ENCODE data around the gene PROSER1. TPM values are rescaled to one million over a fixed set of nuclear protein-coding genes. Genes with fewer than 3 reads are reported as not detected.
"Not testable (repeated sequence)": the region's sequence is repeated elsewhere in the genome, so short reads cannot be mapped to it uniquely, and the experiment has no call there.

Gene PROSER1
- 7.3 TPM for total RNA-seq

- DNase-seq (ENCODE audit: low spot score), result peak; percentile 88
Observed at GRCh38 chr13:39037880-39038568, at the start of gene PROSER1, which contains the start of gene NHLRC3. PROSER1 (minus strand) TSS chr13:39038089; CDS start chr13:39037242, 847 bp downstream. NHLRC3 (plus strand) TSS chr13:39038456; CDS start chr13:39038640, 184 bp downstream.

GRCh38 chr13:39086251-39086945 lies 48.5 kb upstream of the PROSER1 start:
- DNase-seq (ENCODE audit: low spot score); ATAC-seq: not testable (repeated sequence)

More at GRCh38 chr13:39037880-39038568, at the start of gene PROSER1, which contains the start of gene NHLRC3:
- ATAC-seq, result peak; percentile 91

- ATAC-seq (no peak), DNase-seq (ENCODE audit: low spot score) (no peak)
Observed at GRCh38 chr13:39073983-39074382, 36.1 kb upstream of the PROSER1 start.

- ATAC-seq (no peak), DNase-seq (ENCODE audit: low spot score) (no peak)
Observed at GRCh38 chr13:39072842-39073241, 35.0 kb upstream of the PROSER1 start.

GRCh38 chr13:39062004-39062403 lies 24.1 kb upstream of the PROSER1 start:
- DNase-seq (ENCODE audit: low spot score) (no peak), ATAC-seq (no peak)

- ATAC-seq (no peak), DNase-seq (ENCODE audit: low spot score) (no peak)
Observed at GRCh38 chr13:39058040-39058439, 20.2 kb upstream of the PROSER1 start.

GRCh38 chr13:39056018-39056417 lies 18.1 kb upstream of the PROSER1 start:
- ATAC-seq (no peak), DNase-seq (ENCODE audit: low spot score) (no peak)

- no peak for ATAC-seq
Observed at GRCh38 chr13:39054112-39054511, 16.2 kb upstream of the PROSER1 start.

GRCh38 chr13:39052944-39053343 lies 15.1 kb upstream of the PROSER1 start:
- DNase-seq (ENCODE audit: low spot score), result no peak
- no peak for ATAC-seq

More at GRCh38 chr13:39054112-39054511, 16.2 kb upstream of the PROSER1 start:
- no peak for DNase-seq (ENCODE audit: low spot score)

GRCh38 chr13:39051157-39051556 lies 13.3 kb upstream of the PROSER1 start:
- peak; percentile 29 for ATAC-seq
- DNase-seq (ENCODE audit: low spot score), result no peak

GRCh38 chr13:39049274-39049673 lies 11.4 kb upstream of the PROSER1 start:
- DNase-seq (ENCODE audit: low spot score) (no peak), ATAC-seq (no peak)

GRCh38 chr13:39048806-39049205 lies 10.9 kb upstream of the PROSER1 start:
- DNase-seq (ENCODE audit: low spot score) (no peak), ATAC-seq (no peak)

GRCh38 chr13:39047560-39047959 lies 9.7 kb upstream of the PROSER1 start:
- ATAC-seq (no peak), DNase-seq (ENCODE audit: low spot score) (no peak)

- DNase-seq (ENCODE audit: low spot score), result no peak
- no peak for ATAC-seq
Observed at GRCh38 chr13:39044536-39044935, 6.6 kb upstream of the PROSER1 start.

GRCh38 chr13:39040206-39040605 lies 2.3 kb upstream of the PROSER1 start:
- ATAC-seq, result no peak
- no peak for DNase-seq (ENCODE audit: low spot score)

GRCh38 chr13:39039041-39039440 lies 1.2 kb upstream of the PROSER1 start:
- no peak for DNase-seq (ENCODE audit: low spot score)
- no peak for ATAC-seq

GRCh38 chr13:39038569-39039030 lies 711 bp upstream of the PROSER1 start:
- DNase-seq (ENCODE audit: low spot score) (no peak), ATAC-seq (peak; percentile 47)

GRCh38 chr13:39037410-39037879 lies 444 bp downstream of the PROSER1 start:
- DNase-seq (ENCODE audit: low spot score) (no peak), ATAC-seq (peak; percentile 64)

GRCh38 chr13:39036212-39036611 lies 1.7 kb downstream of the PROSER1 start:
- ATAC-seq (no peak), DNase-seq (ENCODE audit: low spot score) (no peak)

GRCh38 chr13:39035799-39036198 lies 2.1 kb downstream of the PROSER1 start:
- no peak for DNase-seq (ENCODE audit: low spot score)
- ATAC-seq, result no peak

GRCh38 chr13:39035204-39035603 lies 2.7 kb downstream of the PROSER1 start:
- DNase-seq (ENCODE audit: low spot score) (no peak), ATAC-seq (no peak)

- ATAC-seq (no peak), DNase-seq (ENCODE audit: low spot score) (no peak)
Observed at GRCh38 chr13:39034085-39034484, 3.8 kb downstream of the PROSER1 start.
